Spinal cord (tissue), 10 donors: ENCODE measurements around the gene ZNF821. TPM values are rescaled to one million over a fixed set of nuclear protein-coding genes. Genes with fewer than 3 reads are reported as not detected.
"Not testable (repeated sequence)": the region's sequence is repeated elsewhere in the genome, so short reads cannot be mapped to it uniquely, and the experiment has no call there.

Source experiments
- DNase-seq, 6 donors: peaks; one replicate each; pipeline versions ENCODE4 v3.0.0 to v3.0.0-alpha.2; 2013 to 2015; ENCODE audit warnings: low spot score in 6 of 6, low read depth in 4 of 6
- H3K27ac ChIP-seq: one replicate; pipeline ENCODE4 v1.5.1; 2013; ENCODE audit warnings: low read depth, low read length, control low read depth
- H3K27me3 ChIP-seq: one replicate; pipeline ENCODE4 v1.6.1; 2013; ENCODE audit warnings: low read length; ENCODE audit not compliant: control insufficient read depth, insufficient read depth
- H3K36me3 ChIP-seq: one replicate; pipeline ENCODE4 v1.6.1; 2013; ENCODE audit warnings: low read length; ENCODE audit not compliant: control insufficient read depth, insufficient read depth
- H3K4me1 ChIP-seq: one replicate; pipeline ENCODE4 v1.6.1; 2013; ENCODE audit warnings: low read length; ENCODE audit not compliant: control insufficient read depth, insufficient read depth
- H3K4me3 ChIP-seq: one replicate; pipeline ENCODE4 v1.5.1; 2013; ENCODE audit warnings: low read depth, low read length, control low read depth
- H3K9me3 ChIP-seq: one replicate; pipeline ENCODE4 v1.6.1; 2013; ENCODE audit warnings: low read length; ENCODE audit not compliant: control insufficient read depth, insufficient read depth
- WGBS: methylation state at CpG from one replicate; pipeline ENCODE4 v1.1.5; 2013; ENCODE audit warnings: missing lambda C conversion rate; ENCODE audit not compliant: insufficient coverage; 5-methylcytosine and 5-hydroxymethylcytosine counted together
- polyA plus RNA-seq, 2 donors: library from polyadenylated mRNA; unstranded; fragments of 120-200 nt; gene quantifications; one replicate each; pipeline ENCODE4 v1.2.1, GENCODE V29; 2013; ENCODE audit not compliant: insufficient read length in 2 of 2
- total RNA-seq, 2 donors: library from RNA; depleted of rRNA in 1 of 2; stranded (reverse); fragments of 120-200 nt in 1 of 2; fragments of >200 nt in 1 of 2; gene quantifications; one replicate each; pipeline versions ENCODE4 v1.2.3 to v1.2.4, GENCODE V29; 2013 to 2014
- donor health status: healthy.

ZNF821 gene
- total and polyA plus RNA-seq, 4 donors = 14.4 to 47.9 (median 30.7) TPM

DNA sequence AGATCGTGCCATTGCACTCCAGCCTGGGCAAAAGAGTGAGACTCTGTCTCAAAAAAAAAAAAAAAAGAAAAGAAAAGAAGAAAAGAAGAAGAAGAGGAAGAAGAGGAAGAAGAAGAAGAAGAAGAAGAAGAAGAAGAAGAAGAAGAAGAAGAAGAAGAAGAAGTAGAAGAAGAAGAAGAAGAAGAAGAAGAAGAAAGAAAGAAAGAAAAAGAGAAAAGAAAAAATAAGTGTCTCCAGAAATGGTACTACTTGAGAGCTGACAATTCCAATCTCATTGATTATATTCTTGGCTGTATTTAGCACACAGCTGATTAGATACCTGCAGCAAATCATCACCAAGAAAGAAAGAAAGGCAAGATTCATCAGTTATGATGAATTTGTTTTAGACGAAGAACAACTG is 51.9 kb downstream of the ZNF821 start:
- H3K27me3 ChIP-seq, H3K4me1 ChIP-seq, H3K4me3 ChIP-seq, H3K9me3 ChIP-seq, H3K27ac ChIP-seq, DNase-seq, H3K36me3 ChIP-seq: not testable (repeated sequence)
- WGBS = 100% methylated on average over 1 of the region's 2 CpGs

DNA sequence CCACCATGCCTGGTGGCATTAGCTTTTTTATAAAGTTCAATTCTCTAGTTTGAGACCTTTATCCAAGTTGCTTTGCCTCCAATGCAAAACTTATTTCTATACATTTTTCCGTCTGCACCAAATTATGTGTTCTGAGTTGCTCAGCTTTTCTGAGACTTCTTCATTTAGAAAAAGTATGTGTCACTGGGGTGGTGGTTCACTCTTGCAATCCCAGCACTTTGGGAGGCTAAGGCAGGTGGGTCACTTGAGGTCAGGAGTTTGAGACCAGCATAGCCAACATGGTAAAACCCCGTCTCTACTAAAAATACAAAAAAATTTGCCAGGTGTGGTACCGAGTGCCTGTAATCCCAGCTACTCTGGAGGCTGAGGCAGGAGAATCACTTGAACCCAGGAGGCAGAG is 52.3 kb downstream of the ZNF821 start:
- H3K27ac ChIP-seq, H3K9me3 ChIP-seq, H3K36me3 ChIP-seq, H3K27me3 ChIP-seq, H3K4me3 ChIP-seq, H3K4me1 ChIP-seq, DNase-seq: not testable (repeated sequence)
- no CpG with 5 or more reads among the region's 3 CpGs for WGBS

DNA sequence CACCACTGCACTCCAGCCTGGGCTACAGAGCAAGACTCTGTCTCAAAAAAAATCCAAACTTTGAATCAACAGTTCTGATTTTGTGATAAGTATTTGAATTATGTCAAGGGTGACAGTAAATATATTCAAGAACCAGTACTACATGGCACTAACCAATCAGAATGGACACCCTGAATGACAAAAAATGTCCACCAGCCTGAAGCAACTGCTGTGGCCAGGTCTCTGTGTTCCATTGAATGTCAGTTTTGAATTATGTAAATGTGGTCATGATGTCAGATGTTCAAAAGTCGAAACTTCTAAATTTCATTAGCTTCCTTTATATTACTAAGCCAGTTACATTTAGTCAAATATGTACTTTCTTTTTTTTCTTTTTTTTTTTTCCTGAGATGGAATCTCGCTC is 53.6 kb downstream of the ZNF821 start:
- DNase-seq = no peak
- Histone ChIP-seq H3K9me3 (no peaks in the 10 kb centered on the region), H3K27ac (no peak overlapping the region), H3K4me1 (no peaks in the 10 kb centered on the region), H3K4me3 (no peak overlapping the region), H3K36me3 (no peaks in the 10 kb centered on the region), H3K27me3 (no peaks in the 10 kb centered on the region)
- no CpG with 5 or more reads among the region's 2 CpGs for WGBS

DNA sequence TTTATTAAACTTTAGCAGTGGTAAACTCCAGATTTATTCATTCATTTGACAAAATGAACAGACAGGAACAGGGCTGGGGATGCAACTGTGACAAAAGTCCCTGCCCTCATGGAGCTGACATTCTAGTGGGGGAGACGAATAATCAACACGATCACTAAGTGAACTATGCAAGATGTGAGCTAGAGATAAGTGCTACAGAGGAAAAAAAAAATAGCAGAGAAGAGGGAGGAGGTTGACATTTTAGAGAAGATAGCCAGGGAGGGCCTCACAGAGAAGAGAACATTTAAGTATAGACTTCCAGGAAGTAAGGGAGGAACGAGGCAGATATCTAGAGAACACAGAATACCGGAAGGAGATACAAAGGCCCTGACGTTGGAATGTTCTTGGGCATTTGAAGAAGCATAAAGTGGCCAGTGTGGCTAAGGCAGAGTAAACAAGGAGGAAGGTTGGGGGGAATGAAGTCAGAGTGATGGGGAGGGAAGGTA is 57.4 kb downstream of the ZNF821 start:
- H3K27ac ChIP-seq = no peak overlapping the region
- DNase-seq = no peak
- H3K27me3 ChIP-seq = no peaks in the 10 kb centered on the region
- 84% methylated on average over 5 of the region's 5 CpGs for WGBS
- no peaks in the 10 kb centered on the region for H3K4me1 ChIP-seq
- no peak overlapping the region for H3K4me3 ChIP-seq
- no peaks in the 10 kb centered on the region for H3K9me3 ChIP-seq
- no peaks in the 10 kb centered on the region for H3K36me3 ChIP-seq

DNA sequence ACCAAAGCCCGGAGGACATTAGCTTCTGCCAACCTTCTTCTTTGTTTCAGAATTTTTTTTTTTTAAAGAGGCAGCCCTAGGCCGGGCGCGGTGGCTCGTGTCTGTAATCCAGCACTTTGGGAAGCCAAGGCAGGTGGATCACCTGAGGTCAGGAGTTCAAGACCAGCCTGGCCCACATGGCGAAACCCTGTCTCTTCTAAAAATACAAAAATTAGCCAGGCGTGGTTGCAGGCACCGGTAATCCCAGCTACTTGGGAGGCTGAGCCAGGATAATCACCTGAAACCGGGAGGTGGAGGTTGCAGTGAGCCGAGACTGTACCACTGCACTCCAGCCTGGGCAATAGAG is 66.9 kb downstream of the ZNF821 start:
- peak overlapping the region; percentile 61 for H3K27ac ChIP-seq
- not testable (repeated sequence) for H3K4me1 ChIP-seq, H3K36me3 ChIP-seq, H3K9me3 ChIP-seq, H3K27me3 ChIP-seq, DNase-seq, H3K4me3 ChIP-seq
- WGBS = 56% methylated on average over 4 of the region's 10 CpGs

DNA sequence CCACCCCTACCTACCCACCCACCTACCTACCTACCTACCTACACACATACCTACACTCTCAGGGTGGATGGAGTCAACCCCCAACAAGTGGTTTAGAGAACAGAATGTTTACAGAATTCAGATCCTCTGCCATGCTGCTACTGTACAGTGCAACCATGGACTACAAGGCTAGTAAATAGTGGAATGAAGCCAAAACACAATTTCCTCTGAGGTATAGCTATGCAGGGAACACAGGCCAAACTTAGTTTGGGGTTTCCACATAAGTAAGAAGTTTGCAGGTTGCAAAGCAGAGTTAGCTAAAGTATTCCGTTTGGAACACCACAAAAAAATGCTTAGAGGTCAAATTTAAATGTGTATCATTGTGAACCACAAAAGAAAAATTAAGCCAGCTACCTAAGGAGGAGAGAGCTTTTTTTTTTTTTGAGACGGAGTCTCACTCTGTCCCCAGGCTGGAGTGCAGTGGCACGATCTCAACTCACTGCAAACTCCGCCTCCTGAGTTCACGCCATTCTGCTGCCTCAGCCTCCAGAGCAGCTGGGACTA is 72.7 kb downstream of the ZNF821 start:
- H3K27ac ChIP-seq = no peak overlapping the region
- no peak overlapping the region for H3K4me3 ChIP-seq
- H3K36me3 ChIP-seq = peaks cover 6% of the 10 kb centered on the region
- no peaks in the 10 kb centered on the region for H3K27me3 ChIP-seq
- H3K4me1 ChIP-seq = peaks cover 6% of the 10 kb centered on the region
- DNase-seq = no peak
- H3K9me3 ChIP-seq = no peaks in the 10 kb centered on the region
- no CpG with 5 or more reads among the region's 5 CpGs for WGBS

DNA sequence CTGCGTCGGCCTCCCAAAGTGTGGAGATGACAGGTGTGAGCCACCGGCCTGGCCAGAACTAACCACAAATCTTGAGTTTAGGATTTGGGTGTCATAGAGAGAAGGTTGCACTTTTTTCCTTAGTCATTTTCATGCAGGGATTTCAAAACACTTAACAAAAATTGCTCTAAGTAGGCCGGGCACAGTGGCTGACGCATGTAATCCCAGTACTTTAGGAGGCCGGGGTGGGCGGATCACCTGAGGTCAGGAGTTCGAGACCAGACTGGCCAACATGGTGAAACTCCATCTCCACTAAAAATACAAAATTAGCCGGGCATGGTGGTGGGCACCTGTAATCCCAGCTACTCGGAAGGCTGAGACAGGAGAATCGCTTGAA is 73.8 kb downstream of the ZNF821 start:
- DNase-seq, H3K4me1 ChIP-seq, H3K27ac ChIP-seq, H3K36me3 ChIP-seq, H3K9me3 ChIP-seq, H3K4me3 ChIP-seq, H3K27me3 ChIP-seq: not testable (repeated sequence)
- 91% methylated on average over 10 of the region's 11 CpGs for WGBS

Other genes starting within 250 kb of the ZNF821 start
- 10 to 100 TPM; 12.7 to 24.1 TPM for gene PHLPP2, start 159.5 kb downstream of the ZNF821 start, total RNA-seq
- gene PHLPP2, start 159.5 kb downstream of the ZNF821 start, polyA plus RNA-seq = 10 to 100 TPM; 14.2 to 14.8 TPM
- gene AP1G1, start 75.3 kb downstream of the ZNF821 start, total RNA-seq = 100 to 1,000 TPM in 1 of 2 donors, 10 to 100 TPM in 1; 73.1 to 104 TPM
- 10 to 100 TPM; 77.9 to 82.1 TPM for gene AP1G1, start 75.3 kb downstream of the ZNF821 start, polyA plus RNA-seq
- gene ATXN1L, start 38.2 kb downstream of the ZNF821 start, total RNA-seq = 10 to 100 TPM; 13.8 to 18.1 TPM
- 10 to 100 TPM; 16.7 to 18.9 TPM for gene ATXN1L, start 38.2 kb downstream of the ZNF821 start, polyA plus RNA-seq
- 100 to 1,000 TPM; 159 to 194 TPM for gene IST1, start 11.3 kb upstream of the ZNF821 start, total RNA-seq
- gene IST1, start 11.3 kb upstream of the ZNF821 start, polyA plus RNA-seq = 100 to 1,000 TPM; 190 to 243 TPM
- under 1 TPM; 0.17 to 0.20 TPM for gene PKD1L3, start 116.2 kb upstream of the ZNF821 start, total RNA-seq
- under 1 TPM in 1 of 2 donors, not detected in 1; 0.11 TPM for gene PKD1L3, start 116.2 kb upstream of the ZNF821 start, polyA plus RNA-seq
- gene DHODH, start 124.6 kb upstream of the ZNF821 start, total RNA-seq = 1 to 10 TPM; 3.6 to 7.7 TPM
- gene DHODH, start 124.6 kb upstream of the ZNF821 start, polyA plus RNA-seq = 10 to 100 TPM in 1 of 2 donors, 1 to 10 TPM in 1; 8.8 to 13.7 TPM
- gene HP, start 170.3 kb upstream of the ZNF821 start, total RNA-seq = 10 to 100 TPM in 1 of 2 donors, under 1 TPM in 1; 0.77 to 10.4 TPM
- gene HP, start 170.3 kb upstream of the ZNF821 start, polyA plus RNA-seq = 1 to 10 TPM; 1.0 to 1.7 TPM
- gene HPR, start 179.0 kb upstream of the ZNF821 start, total RNA-seq = under 1 TPM; 0.50 to 0.89 TPM
- gene HPR, start 179.0 kb upstream of the ZNF821 start, polyA plus RNA-seq = 1 to 10 TPM; 3.2 to 4.9 TPM
- gene TXNL4B, start 209.4 kb upstream of the ZNF821 start, total RNA-seq = 10 to 100 TPM in 1 of 2 donors, 1 to 10 TPM in 1; 9.8 to 13.4 TPM
- gene TXNL4B, start 209.4 kb upstream of the ZNF821 start, polyA plus RNA-seq = 10 to 100 TPM; 14.7 to 15.6 TPM
- 10 to 100 TPM; 29.1 to 62.3 TPM for gene DHX38, start 209.7 kb upstream of the ZNF821 start, total RNA-seq
- gene DHX38, start 209.7 kb upstream of the ZNF821 start, polyA plus RNA-seq = 10 to 100 TPM; 57.4 to 69.7 TPM